WTC11 (cell line): Measurements from ENCODE around the gene TRPM2.

ENCODE experiments used
- CREB1 ChIP-seq: sonication (generic); formaldehyde crosslinking; IDR thresholded peaks from 2 replicates; pipeline ENCODE4 v1.8.0; 2023; ENCODE audit warnings: mild to moderate bottlenecking, missing genetic modification reagents
- FOXK1 ChIP-seq: sonication (generic); formaldehyde crosslinking; IDR thresholded peaks from 2 replicates; pipeline ENCODE4 v1.8.0; 2022; ENCODE audit warnings: mild to moderate bottlenecking, moderate library complexity, missing genetic modification reagents
- NR3C1 ChIP-seq: sonication (generic); formaldehyde crosslinking; conservative IDR thresholded peaks from 2 replicates; pipeline ENCODE4 v1.8.1; 2023; ENCODE audit warnings: low read depth, mild to moderate bottlenecking, missing genetic modification reagents
- RORB ChIP-seq: fragments of 250-450 bp; sonication (Bioruptor Pico); IDR thresholded peaks from 2 replicates; pipeline ENCODE4 v1.9.0; 2021; ENCODE audit warnings: mild to moderate bottlenecking
- SP1 ChIP-seq: sonication (generic); formaldehyde crosslinking; conservative IDR thresholded peaks from 2 replicates; pipeline ENCODE4 v1.8.1; 2022; ENCODE audit warnings: missing genetic modification reagents
- TF ChIP-seq, protein P1 (sequence below): sonication (generic); formaldehyde crosslinking; IDR thresholded peaks from 2 replicates; pipeline ENCODE4 v1.8.0; 2022; ENCODE audit warnings: mild to moderate bottlenecking, missing genetic modification reagents
- TF ChIP-seq, protein P2 (sequence below): fragments of 200-600 bp; IDR thresholded peaks from 2 replicates; pipeline ENCODE4 v1.8.0; 2022; ENCODE audit warnings: antibody characterized with exemption
- TF ChIP-seq, protein P3 (sequence below): sonication (generic); formaldehyde crosslinking; IDR thresholded peaks from 2 replicates; pipeline ENCODE4 v1.8.0; 2022; ENCODE audit warnings: mild to moderate bottlenecking, missing genetic modification reagents

DNA sequence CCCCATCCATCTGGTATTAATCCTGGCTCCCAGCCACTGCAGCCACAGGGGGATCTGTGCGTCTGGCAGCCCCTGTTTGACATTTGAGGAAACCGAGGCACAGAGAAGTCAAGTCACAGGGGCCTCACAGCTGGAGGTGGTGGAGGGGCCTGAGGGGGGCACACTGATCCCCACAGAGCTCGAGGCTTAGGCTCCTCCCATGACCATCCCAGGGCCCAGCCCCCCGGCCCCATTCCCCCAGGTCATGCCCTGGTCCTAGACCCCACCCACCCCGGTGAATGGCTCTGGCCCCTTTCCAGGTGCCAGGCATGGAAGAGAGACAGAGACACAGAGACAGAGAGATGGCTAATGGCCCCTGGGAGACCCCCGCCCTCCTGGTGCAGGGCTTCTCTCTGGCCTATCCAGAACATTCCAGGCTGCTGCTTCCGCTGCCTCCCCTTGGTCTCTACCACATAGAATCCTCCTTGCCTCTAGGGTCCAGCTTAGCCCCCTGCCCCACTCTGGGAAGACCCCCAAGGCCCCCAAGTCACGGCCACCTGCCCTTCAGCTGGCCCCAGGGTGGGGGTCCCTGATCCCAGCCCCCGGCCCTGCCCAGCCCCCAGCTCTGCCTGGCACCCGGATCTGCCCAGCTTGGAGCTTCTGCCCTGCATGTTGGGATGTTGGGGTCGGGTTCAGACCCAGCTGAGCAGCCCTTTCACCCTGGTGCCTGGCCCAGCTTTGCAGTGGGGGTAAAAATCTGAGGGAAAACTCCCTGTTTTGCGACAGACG is 72.7 kb downstream of the TRPM2 start:
- TF ChIP-seq SP1 (no peak), CREB1 (CRISPR knock-in tag) (no peak), RORB (no peak), NR3C1 (CRISPR knock-in tag) (no peak), FOXK1 (no peak)
- TF ChIP-seq, protein P1, sequence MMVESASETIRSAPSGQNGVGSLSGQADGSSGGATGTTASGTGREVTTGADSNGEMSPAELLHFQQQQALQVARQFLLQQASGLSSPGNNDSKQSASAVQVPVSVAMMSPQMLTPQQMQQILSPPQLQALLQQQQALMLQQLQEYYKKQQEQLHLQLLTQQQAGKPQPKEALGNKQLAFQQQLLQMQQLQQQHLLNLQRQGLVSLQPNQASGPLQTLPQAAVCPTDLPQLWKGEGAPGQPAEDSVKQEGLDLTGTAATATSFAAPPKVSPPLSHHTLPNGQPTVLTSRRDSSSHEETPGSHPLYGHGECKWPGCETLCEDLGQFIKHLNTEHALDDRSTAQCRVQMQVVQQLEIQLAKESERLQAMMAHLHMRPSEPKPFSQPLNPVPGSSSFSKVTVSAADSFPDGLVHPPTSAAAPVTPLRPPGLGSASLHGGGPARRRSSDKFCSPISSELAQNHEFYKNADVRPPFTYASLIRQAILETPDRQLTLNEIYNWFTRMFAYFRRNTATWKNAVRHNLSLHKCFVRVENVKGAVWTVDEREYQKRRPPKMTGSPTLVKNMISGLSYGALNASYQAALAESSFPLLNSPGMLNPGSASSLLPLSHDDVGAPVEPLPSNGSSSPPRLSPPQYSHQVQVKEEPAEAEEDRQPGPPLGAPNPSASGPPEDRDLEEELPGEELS = no peak
- TF ChIP-seq, protein P2, sequence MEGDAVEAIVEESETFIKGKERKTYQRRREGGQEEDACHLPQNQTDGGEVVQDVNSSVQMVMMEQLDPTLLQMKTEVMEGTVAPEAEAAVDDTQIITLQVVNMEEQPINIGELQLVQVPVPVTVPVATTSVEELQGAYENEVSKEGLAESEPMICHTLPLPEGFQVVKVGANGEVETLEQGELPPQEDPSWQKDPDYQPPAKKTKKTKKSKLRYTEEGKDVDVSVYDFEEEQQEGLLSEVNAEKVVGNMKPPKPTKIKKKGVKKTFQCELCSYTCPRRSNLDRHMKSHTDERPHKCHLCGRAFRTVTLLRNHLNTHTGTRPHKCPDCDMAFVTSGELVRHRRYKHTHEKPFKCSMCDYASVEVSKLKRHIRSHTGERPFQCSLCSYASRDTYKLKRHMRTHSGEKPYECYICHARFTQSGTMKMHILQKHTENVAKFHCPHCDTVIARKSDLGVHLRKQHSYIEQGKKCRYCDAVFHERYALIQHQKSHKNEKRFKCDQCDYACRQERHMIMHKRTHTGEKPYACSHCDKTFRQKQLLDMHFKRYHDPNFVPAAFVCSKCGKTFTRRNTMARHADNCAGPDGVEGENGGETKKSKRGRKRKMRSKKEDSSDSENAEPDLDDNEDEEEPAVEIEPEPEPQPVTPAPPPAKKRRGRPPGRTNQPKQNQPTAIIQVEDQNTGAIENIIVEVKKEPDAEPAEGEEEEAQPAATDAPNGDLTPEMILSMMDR = no peak
- TF ChIP-seq, protein P3, sequence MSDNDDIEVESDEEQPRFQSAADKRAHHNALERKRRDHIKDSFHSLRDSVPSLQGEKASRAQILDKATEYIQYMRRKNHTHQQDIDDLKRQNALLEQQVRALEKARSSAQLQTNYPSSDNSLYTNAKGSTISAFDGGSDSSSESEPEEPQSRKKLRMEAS (CRISPR knock-in tag) = no peak
